Measurements from ENCODE around the gene RPS16. TPM values are rescaled to one million over a fixed set of nuclear protein-coding genes. Genes with fewer than 3 reads are reported as not detected.

RPS16 gene
- total RNA-seq, 1 donor from 2014 or later, result 2,151 TPM

- Mint-ChIP-seq H3K9me3 (ENCODE audit: unreplicated experiment) (no peaks in the 10 kb centered on the region), H3K36me3 (ENCODE audit: low read depth, unreplicated experiment) (peaks cover 33% of the 10 kb centered on the region), H3K4me1 (ENCODE audit: unreplicated experiment) (peaks cover 36% of the 10 kb centered on the region), H3K27ac (ENCODE audit: unreplicated experiment) (no peak overlapping the region), H3K27me3 (ENCODE audit: unreplicated experiment) (peaks cover 12% of the 10 kb centered on the region), H3K4me3 (ENCODE audit: unreplicated experiment) (peak overlapping the region; percentile 60)
- DNase-seq (ENCODE audit: low spot score), result no peak
- TF ChIP-seq CTCF (IDR thresholded peaks at IDR 0.05; ENCODE audit: unreplicated experiment), result no peak
These were observed 13.5 kb upstream of the RPS16 start for GRCh38 chr19:39449116-39449797.

GRCh38 chr19:39448271-39448670, 12.5 kb upstream of the RPS16 start:
- no peak for TF ChIP-seq CTCF (IDR thresholded peaks at IDR 0.05; ENCODE audit: unreplicated experiment)
- Mint-ChIP-seq H3K27ac (ENCODE audit: unreplicated experiment) (no peak overlapping the region), H3K9me3 (ENCODE audit: unreplicated experiment) (no peaks in the 10 kb centered on the region), H3K36me3 (ENCODE audit: low read depth, unreplicated experiment) (peaks cover 32% of the 10 kb centered on the region), H3K4me3 (ENCODE audit: unreplicated experiment) (peak overlapping the region; percentile 1), H3K4me1 (ENCODE audit: unreplicated experiment) (peaks cover 36% of the 10 kb centered on the region), H3K27me3 (ENCODE audit: unreplicated experiment) (peaks cover 12% of the 10 kb centered on the region)
- no peak for DNase-seq (ENCODE audit: low spot score)

- no peak for TF ChIP-seq CTCF (IDR thresholded peaks at IDR 0.05; ENCODE audit: unreplicated experiment)
- Mint-ChIP-seq H3K36me3 (ENCODE audit: low read depth, unreplicated experiment) (peaks cover 18% of the 10 kb centered on the region), H3K27me3 (ENCODE audit: unreplicated experiment) (peaks cover 11% of the 10 kb centered on the region), H3K4me1 (ENCODE audit: unreplicated experiment) (peaks cover 32% of the 10 kb centered on the region), H3K4me3 (ENCODE audit: unreplicated experiment) (peak overlapping the region; percentile 99), H3K9me3 (ENCODE audit: unreplicated experiment) (no peaks in the 10 kb centered on the region), H3K27ac (ENCODE audit: unreplicated experiment) (peak overlapping the region; percentile 33)
- DNase-seq (ENCODE audit: low spot score), result no peak
These were observed 10.8 kb upstream of the RPS16 start for GRCh38 chr19:39446365-39447084.

GRCh38 chr19:39445196-39446111, 9.7 kb upstream of the RPS16 start, which contains the start of gene SUPT5H:
TSS of gene SUPT5H (plus strand) at chr19:39445582. CDS start at chr19:39445891, 309 bp downstream.
- peaks cover 11% of the 10 kb centered on the region for H3K27me3 Mint-ChIP-seq (ENCODE audit: unreplicated experiment)
- peaks cover 17% of the 10 kb centered on the region for H3K36me3 Mint-ChIP-seq (ENCODE audit: low read depth, unreplicated experiment)
- peak within 1 kb of the TSS; percentile 99 for H3K4me3 Mint-ChIP-seq (ENCODE audit: unreplicated experiment)
- H3K4me1 Mint-ChIP-seq (ENCODE audit: unreplicated experiment), result peaks cover 32% of the 10 kb centered on the region
- peak within 1 kb of the TSS; percentile 95 for H3K27ac Mint-ChIP-seq (ENCODE audit: unreplicated experiment)
- DNase-seq (ENCODE audit: low spot score), result peak; percentile 94
- no peak for TF ChIP-seq CTCF (IDR thresholded peaks at IDR 0.05; ENCODE audit: unreplicated experiment)
- no peaks in the 10 kb centered on the region for H3K9me3 Mint-ChIP-seq (ENCODE audit: unreplicated experiment)
